Uterus (tissue), 4 donors: ENCODE results near the gene ATP4A. TPM values are rescaled to one million over a fixed set of nuclear protein-coding genes. Genes with fewer than 3 reads are reported as not detected.

Experiments used
- DNase-seq, 2 donors: peaks; one replicate each; pipeline ENCODE4 v3.0.0-alpha.2; 2019 to 2020
- H3K27ac ChIP-seq, 2 donors: fragments of 200-600 bp; sonication (generic); 1 replicate in 1 of 2; 2 replicates in 1 of 2; pipeline ENCODE4 v1.5.1; 2016 to 2018
- H3K27me3 ChIP-seq, 2 donors: fragments of 200-600 bp; sonication (generic); one replicate each; pipeline ENCODE4 v1.5.1; 2018 to 2019; ENCODE audit warnings: control low read depth in 1 of 2
- H3K36me3 ChIP-seq, 2 donors: fragments of 200-600 bp; sonication (generic); one replicate each; pipeline ENCODE4 v1.5.1; 2019; ENCODE audit warnings: control low read depth in 1 of 2
- H3K4me1 ChIP-seq, 2 donors: fragments of 200-600 bp; sonication (generic); one replicate each; pipeline ENCODE4 v1.5.1; 2018 to 2019; ENCODE audit warnings: control low read depth in 1 of 2
- H3K4me3 ChIP-seq, 2 donors: fragments of 200-600 bp; sonication (generic); 1 replicate in 1 of 2; 2 replicates in 1 of 2; pipeline ENCODE4 v1.5.1; 2018 to 2019; ENCODE audit warnings: mild to moderate bottlenecking in 1 of 2
- H3K9me3 ChIP-seq, 2 donors: fragments of 200-600 bp; sonication (generic); one replicate each; pipeline ENCODE4 v1.5.1; 2019; ENCODE audit warnings: control low read depth in 1 of 2
- CTCF ChIP-seq, 4 experiments: fragments of 200-600 bp in 2 of 4; fragments of 450-650 bp in 2 of 4; sonication (generic) in 2 of 4; IDR thresholded peaks; one replicate each; pipeline ENCODE4 v1.5.1; 2016 to 2019; ENCODE audit warnings: antibody characterized with exemption in 4 of 4, mild to moderate bottlenecking in 2 of 4, moderate library complexity in 1 of 4
- POLR2A ChIP-seq, 2 donors: fragments of 450-650 bp; IDR thresholded peaks; one replicate each; pipeline ENCODE4 v1.6.1; 2016; ENCODE audit warnings: antibody characterized with exemption in 2 of 2, mild to moderate bottlenecking in 1 of 2, moderate library complexity in 1 of 2
- intact Hi-C: fragments of 100-400 bp; cut with DNase I; formaldehyde crosslinking; loops from one replicate; pipeline ENCODE4 v1.15.1; 2023; ENCODE audit warnings: low total_unique reads
- total RNA-seq, 4 donors: library from RNA; depleted of rRNA in 3 of 4; stranded (reverse); fragments of >200 nt in 3 of 4; gene quantifications; one replicate each; pipeline versions ENCODE4 v1.1.0 to v1.2.4, GENCODE V29; 2014 to 2023
- donor health status: DM: yes; HTN: yes; CAD: no.

Gene ATP4A
- total RNA-seq, 4 donors from 2014 or later, result 0.14 TPM; not detected in 3

GRCh38 chr19:35512831-35513627 is 50.4 kb downstream of the ATP4A start:
- no peak overlapping the region for H3K27ac ChIP-seq
- no peak for TF ChIP-seq CTCF (IDR thresholded peaks at IDR 0.05)
- TF ChIP-seq POLR2A (IDR thresholded peaks at IDR 0.05), result no peak
- H3K27me3 ChIP-seq, result no peaks in the 10 kb centered on the region
- H3K4me3 ChIP-seq, result no peak overlapping the region
- intact Hi-C loops, result no loop called here
- H3K36me3 ChIP-seq, result no peaks in the 10 kb centered on the region
- no peak for DNase-seq
- no peaks in the 10 kb centered on the region for H3K4me1 ChIP-seq
- no peaks in the 10 kb centered on the region for H3K9me3 ChIP-seq

- no peaks in the 10 kb centered on the region for H3K9me3 ChIP-seq
- intact Hi-C loops, result no loop called here
- H3K27ac ChIP-seq, result no peak overlapping the region
- no peaks in the 10 kb centered on the region for H3K4me1 ChIP-seq
- H3K27me3 ChIP-seq, result no peaks in the 10 kb centered on the region
- H3K36me3 ChIP-seq, result no peaks in the 10 kb centered on the region
- TF ChIP-seq CTCF (IDR thresholded peaks at IDR 0.05) (no peak), POLR2A (IDR thresholded peaks at IDR 0.05) (no peak)
- no peak for DNase-seq
- H3K4me3 ChIP-seq, result no peak overlapping the region
These were observed 52.1 kb downstream of the ATP4A start for GRCh38 chr19:35511337-35511736.

- H3K4me3 ChIP-seq, result peak overlapping the region; percentile 16 to 38
- H3K4me1 ChIP-seq, result no peaks in the 10 kb centered on the region
- DNase-seq, result no peak
- no peaks in the 10 kb centered on the region for H3K27me3 ChIP-seq
- TF ChIP-seq CTCF (IDR thresholded peaks at IDR 0.05) (no peak), POLR2A (IDR thresholded peaks at IDR 0.05) (no peak)
- no peaks in the 10 kb centered on the region for H3K36me3 ChIP-seq
- no peak overlapping the region for H3K27ac ChIP-seq
- no peaks in the 10 kb centered on the region for H3K9me3 ChIP-seq
- intact Hi-C loops, result no loop called here
These were observed 52.9 kb downstream of the ATP4A start for GRCh38 chr19:35510626-35510964.

- Histone ChIP-seq H3K27ac (peak overlapping the region; percentile 34 to 72), H3K4me3 (peak overlapping the region; percentile 16 to 38), H3K36me3 (no peaks in the 10 kb centered on the region), H3K27me3 (no peaks in the 10 kb centered on the region), H3K4me1 (no peaks in the 10 kb centered on the region), H3K9me3 (no peaks in the 10 kb centered on the region)
- peak in 1 of 2 donors; percentile 42 for TF ChIP-seq POLR2A (IDR thresholded peaks at IDR 0.05)
- TF ChIP-seq CTCF (IDR thresholded peaks at IDR 0.05), result peak; percentile 87 to 97 (median 91)
- DNase-seq, result peak; percentile 74 to 81
- intact Hi-C loops, result no loop called here
These were observed 53.4 kb downstream of the ATP4A start for GRCh38 chr19:35509861-35510625.
